Stimulated activated CD8-positive, alpha-beta memory T cell treated with anti-CD3 and anti-CD28 coated beads, Interleukin-7, amount 100 ng/mL, for 48 hours (primary cell): ENCODE data around the gene SLC7A9.

ENCODE experiments used
- DNase-seq, 2 donors: peaks; one replicate each; pipeline ENCODE4 v3.0.0-alpha.2; 2020; ENCODE audit warnings: low read depth in 1 of 2; ENCODE audit errors: extremely low read depth in 1 of 2

SLC7A9 gene

GRCh38 chr19:32829345-32829896, 40.1 kb downstream of the SLC7A9 start:
- DNase-seq: no peak

- DNase-seq: no peak
Observed at GRCh38 chr19:32828643-32829344, 40.8 kb downstream of the SLC7A9 start.

- no peak for DNase-seq
Observed at GRCh38 chr19:32828139-32828538, 41.4 kb downstream of the SLC7A9 start.

- no peak for DNase-seq
Observed at GRCh38 chr19:32824916-32825608, 44.5 kb downstream of the SLC7A9 start.

- DNase-seq: no peak
Observed at GRCh38 chr19:32824191-32824751, 45.3 kb downstream of the SLC7A9 start.

GRCh38 chr19:32823747-32824102, 45.8 kb downstream of the SLC7A9 start:
- no peak for DNase-seq

- no peak for DNase-seq
Observed at GRCh38 chr19:32822916-32823746, 46.4 kb downstream of the SLC7A9 start.

- DNase-seq: no peak
Observed at GRCh38 chr19:32819419-32820400, 49.9 kb downstream of the SLC7A9 start.

GRCh38 chr19:32818536-32818935, 51.0 kb downstream of the SLC7A9 start:
- DNase-seq: no peak

- no peak for DNase-seq
Observed at GRCh38 chr19:32817569-32818476, 51.7 kb downstream of the SLC7A9 start.

GRCh38 chr19:32816555-32817099, 52.9 kb downstream of the SLC7A9 start:
- no peak for DNase-seq

GRCh38 chr19:32814624-32815023, 54.9 kb downstream of the SLC7A9 start:
- DNase-seq: no peak

GRCh38 chr19:32813862-32814425, 55.6 kb downstream of the SLC7A9 start:
- DNase-seq: no peak

- DNase-seq: no peak
Observed at GRCh38 chr19:32812571-32812970, 57.0 kb downstream of the SLC7A9 start.

GRCh38 chr19:32812036-32812435, 57.5 kb downstream of the SLC7A9 start:
- no peak for DNase-seq

- no peak for DNase-seq
Observed at GRCh38 chr19:32811151-32811550, 58.4 kb downstream of the SLC7A9 start.

GRCh38 chr19:32810452-32810851, 59.1 kb downstream of the SLC7A9 start:
- DNase-seq: no peak

GRCh38 chr19:32809754-32810153, 59.8 kb downstream of the SLC7A9 start:
- no peak for DNase-seq
